Upper lobe of left lung (tissue), 4 donors: ENCODE data around the gene DAPK1.

Experiments
- POLR2A ChIP-seq, 4 donors: fragments of 450-650 bp; IDR thresholded peaks; one replicate each; pipeline ENCODE4 v1.5.1; 2016 to 2017; ENCODE audit warnings: antibody characterized with exemption in 4 of 4, mild to moderate bottlenecking in 2 of 4
- POLR2AphosphoS5 ChIP-seq, 2 donors: sonication (generic); formaldehyde crosslinking; IDR thresholded peaks; one replicate each; pipeline ENCODE4 v1.5.1; 2017; ENCODE audit warnings: antibody characterized with exemption in 2 of 2
- TF ChIP-seq, protein P1 (sequence below), 6 experiments: fragments of 450-650 bp in 4 of 6; fragments of 200-600 bp in 2 of 6; sonication (generic) in 2 of 6; IDR thresholded peaks; one replicate each; pipeline ENCODE4 v1.5.1; 2016 to 2019; ENCODE audit warnings: antibody characterized with exemption in 6 of 6

DNA sequence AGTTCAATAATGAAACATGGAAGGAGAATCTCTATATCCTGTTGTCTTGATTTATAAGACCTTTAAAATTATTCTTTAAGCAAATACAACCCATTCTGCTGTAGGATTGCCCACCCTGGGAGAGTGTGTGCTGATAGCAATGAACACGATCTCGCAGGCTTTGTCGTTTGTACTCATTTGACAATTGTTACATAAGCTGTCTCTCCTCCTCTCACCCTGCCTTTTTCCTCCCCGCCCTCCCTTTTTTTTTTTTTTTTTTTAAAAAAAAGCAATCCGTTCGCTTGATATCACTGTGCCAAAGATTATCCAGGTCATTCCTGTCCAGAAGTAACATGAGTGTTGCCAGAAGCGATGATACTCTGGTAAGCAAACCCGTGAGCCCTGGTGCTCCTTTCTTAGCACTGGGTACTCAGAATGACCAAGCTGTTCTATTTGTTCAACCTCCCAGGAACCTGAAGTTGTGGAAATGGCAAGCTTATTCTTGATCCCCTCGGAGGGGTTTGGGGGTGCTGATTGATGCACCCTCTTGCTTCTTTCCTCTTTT is 145.5 kb downstream of the DAPK1 start:
- TF ChIP-seq POLR2AphosphoS5 (IDR thresholded peaks at IDR 0.05): no peak
- TF ChIP-seq, protein P1, sequence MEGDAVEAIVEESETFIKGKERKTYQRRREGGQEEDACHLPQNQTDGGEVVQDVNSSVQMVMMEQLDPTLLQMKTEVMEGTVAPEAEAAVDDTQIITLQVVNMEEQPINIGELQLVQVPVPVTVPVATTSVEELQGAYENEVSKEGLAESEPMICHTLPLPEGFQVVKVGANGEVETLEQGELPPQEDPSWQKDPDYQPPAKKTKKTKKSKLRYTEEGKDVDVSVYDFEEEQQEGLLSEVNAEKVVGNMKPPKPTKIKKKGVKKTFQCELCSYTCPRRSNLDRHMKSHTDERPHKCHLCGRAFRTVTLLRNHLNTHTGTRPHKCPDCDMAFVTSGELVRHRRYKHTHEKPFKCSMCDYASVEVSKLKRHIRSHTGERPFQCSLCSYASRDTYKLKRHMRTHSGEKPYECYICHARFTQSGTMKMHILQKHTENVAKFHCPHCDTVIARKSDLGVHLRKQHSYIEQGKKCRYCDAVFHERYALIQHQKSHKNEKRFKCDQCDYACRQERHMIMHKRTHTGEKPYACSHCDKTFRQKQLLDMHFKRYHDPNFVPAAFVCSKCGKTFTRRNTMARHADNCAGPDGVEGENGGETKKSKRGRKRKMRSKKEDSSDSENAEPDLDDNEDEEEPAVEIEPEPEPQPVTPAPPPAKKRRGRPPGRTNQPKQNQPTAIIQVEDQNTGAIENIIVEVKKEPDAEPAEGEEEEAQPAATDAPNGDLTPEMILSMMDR (IDR thresholded peaks at IDR 0.05): no peak
- TF ChIP-seq POLR2A (IDR thresholded peaks at IDR 0.05): no peak
